K562 (cell line): Measurements from ENCODE around the gene HEPACAM2. TPM values are rescaled to one million over a fixed set of nuclear protein-coding genes. Genes with fewer than 3 reads are reported as not detected.

Experiments
- ATAC-seq: fragments of 200-7000 bp; cut with Tn5 transposase; 3 replicates; pipeline ENCODE4 v1.9.1; 2020; ENCODE audit warnings: moderate library complexity
- BruUV-seq: library from RNA; stranded (reverse); fragments of 400-500 nt; replicated peaks from 2 replicates; lab custom pipeline; 2021; lab: Mats Ljungman, UMichigan
- CTCF ChIA-PET: fragments of 300-600 bp; formaldehyde crosslinking; extraction: SDS; loops from one replicate; lab custom pipeline; 2021; ENCODE audit warnings: low intra/inter-chr PET ratio; lab: Yijun Ruan, JAX
- POLR2A ChIA-PET: fragments of 300-600, 350-650 bp; sonication (Branson Sonifier 250); formaldehyde crosslinking; extraction: SDS; loops from one replicate; lab custom pipeline; 2021; ENCODE audit warnings: antibody characterized with exemption, inconsistent platforms; lab: Yijun Ruan, JAX
- DNase-seq, 4 experiments: peaks; one replicate each; pipeline versions ENCODE4 v3.0.0 to v3.0.0-alpha.2; 2011 to 2018; ENCODE audit warnings: low spot score in 3 of 4, mixed read lengths in 3 of 4; ENCODE audit errors: extremely low read depth in 1 of 4
- FAIRE-seq: peaks from 2 replicates; lab custom pipeline; 2011; peaks lifted over from hg19 to GRCh38; lab: Jason Lieb, UNC
- H2AFZ ChIP-seq: 2 replicates; pipeline ENCODE4 v1.6.0; 2011; ENCODE audit warnings: low read depth, low read length, control low read depth, inconsistent platforms
- H3K27ac ChIP-seq: fragments of 200-600 bp; 3 replicates; pipeline ENCODE4 v1.8.0; 2011; ENCODE audit warnings: low read depth, mild to moderate bottlenecking, control low read depth, inconsistent platforms, low read length, moderate library complexity, mixed read lengths; ENCODE audit errors: extremely low read depth
- H3K27me3 ChIP-seq, 2 experiments: fragments of 300-600 bp in 1 of 2; 2 replicates in 1 of 2; 3 replicates in 1 of 2; pipeline versions ENCODE4 v1.6.0 to v1.8.0; 2011; ENCODE audit warnings: inconsistent platforms in 2 of 2, low read length in 2 of 2, mild to moderate bottlenecking in 1 of 2, mixed read lengths in 1 of 2, moderate library complexity in 1 of 2; ENCODE audit not compliant: control insufficient read depth in 2 of 2, insufficient read depth in 2 of 2
- H3K36me3 ChIP-seq: fragments of 300-600 bp; 3 replicates; pipeline ENCODE4 v1.8.0; 2011; ENCODE audit warnings: mild to moderate bottlenecking, low read length, inconsistent platforms; ENCODE audit not compliant: control insufficient read depth, insufficient read depth
- H3K4me1 ChIP-seq, 2 experiments: fragments of 200-600 bp in 1 of 2; replicated peaks in 1 of 2; 2 replicates in 1 of 2; 3 replicates in 1 of 2; pipeline versions ENCODE4 v1.5.1 to v1.8.0; 2011; ENCODE audit warnings: inconsistent platforms in 2 of 2, low read length in 2 of 2, mild to moderate bottlenecking in 1 of 2, mixed read lengths in 1 of 2, moderate library complexity in 1 of 2; ENCODE audit not compliant: control insufficient read depth in 2 of 2, insufficient read depth in 2 of 2
- H3K4me2 ChIP-seq: 2 replicates; pipeline ENCODE4 v1.6.1; 2011; ENCODE audit warnings: low read length, control low read depth, inconsistent platforms, mixed read lengths; ENCODE audit not compliant: insufficient read depth
- H3K4me3 ChIP-seq: fragments of 200-600 bp; sonication (generic), shearing (Covaris generic); 2 replicates; pipeline ENCODE4 v1.5.1; 2016; ENCODE audit warnings: control low read depth, inconsistent platforms
- H3K79me2 ChIP-seq: fragments of 200-600 bp; 3 replicates; pipeline ENCODE4 v1.8.0; 2011; ENCODE audit warnings: low read length, inconsistent platforms; ENCODE audit not compliant: control insufficient read depth, insufficient read depth
- H3K9ac ChIP-seq, 2 experiments: 2 replicates each; pipeline versions ENCODE4 v1.6.0 to v1.6.1; 2011; ENCODE audit warnings: low read depth in 2 of 2, low read length in 2 of 2, control low read depth in 1 of 2, inconsistent platforms in 1 of 2, mild to moderate bottlenecking in 1 of 2, mixed read lengths in 1 of 2; ENCODE audit not compliant: insufficient read depth in 1 of 2
- H3K9me1 ChIP-seq: one replicate; pipeline ENCODE4 v1.6.0; 2011; ENCODE audit warnings: inconsistent platforms, mild to moderate bottlenecking, low read length, moderate library complexity; ENCODE audit not compliant: control insufficient read depth, insufficient read depth
- H3K9me3 ChIP-seq: replicated peaks from 2 replicates; pipeline ENCODE4 v1.5.1; 2011; ENCODE audit warnings: low read depth, low read length, inconsistent platforms; ENCODE audit not compliant: control insufficient read depth, insufficient read depth
- H4K20me1 ChIP-seq: replicated peaks from 2 replicates; pipeline ENCODE4 v1.6.1; 2011; ENCODE audit warnings: low read length, inconsistent platforms, mixed read lengths; ENCODE audit not compliant: control insufficient read depth, insufficient read depth
- CBX5 ChIP-seq: IDR thresholded peaks from 2 replicates; pipeline ENCODE4 v1.6.1; 2014; ENCODE audit warnings: low read depth, borderline replicate concordance
- CREM ChIP-seq: IDR thresholded peaks from 2 replicates; pipeline ENCODE4 v1.6.1; 2014; ENCODE audit warnings: antibody characterized with exemption, low read depth
- E2F1 ChIP-seq: sonication (generic); formaldehyde crosslinking; IDR thresholded peaks from 2 replicates; pipeline ENCODE4 v1.8.1; 2023; ENCODE audit warnings: mild to moderate bottlenecking, missing genetic modification reagents, moderate library complexity
- ESRRA ChIP-seq: fragments of 450-650 bp; IDR thresholded peaks from 2 replicates; pipeline ENCODE4 v1.6.1; 2014; ENCODE audit warnings: low read depth, mild to moderate bottlenecking, moderate library complexity, borderline replicate concordance
- FOSL1 ChIP-seq: fragments of 200-800 bp; sonication (Bioruptor generic); conservative IDR thresholded peaks from 2 replicates; pipeline ENCODE4 v1.6.1; 2016; ENCODE audit warnings: missing genetic modification characterization, missing compliant biosample characterization
- FOXJ3 ChIP-seq: sonication (generic); formaldehyde crosslinking; IDR thresholded peaks from 2 replicates; pipeline ENCODE4 v1.4.0; 2020; ENCODE audit warnings: mild to moderate bottlenecking, missing genetic modification reagents
- FOXM1 ChIP-seq, 2 experiments: fragments of 450-650 bp in 1 of 2; sonication (generic) in 1 of 2; formaldehyde crosslinking in 1 of 2; IDR thresholded peaks; 2 replicates each; pipeline versions ENCODE4 v1.6.1 to v1.9.0; 2017 to 2022; ENCODE audit warnings: low read depth in 2 of 2, mild to moderate bottlenecking in 2 of 2, missing genetic modification reagents in 1 of 2, moderate library complexity in 1 of 2
- GTF2A2 ChIP-seq: IDR thresholded peaks from 2 replicates; pipeline ENCODE4 v1.6.1; 2016; ENCODE audit warnings: mild to moderate bottlenecking, missing genetic modification characterization, missing compliant biosample characterization
- HDAC2 ChIP-seq: fragments of 450-650 bp; IDR thresholded peaks from 2 replicates; pipeline ENCODE4 v1.6.1; 2016; ENCODE audit warnings: mild to moderate bottlenecking
- IRF1 ChIP-seq: sonication (generic); formaldehyde crosslinking; IDR thresholded peaks from 2 replicates; pipeline ENCODE4 v1.8.0; 2022; ENCODE audit warnings: missing genetic modification reagents, mild to moderate bottlenecking, borderline replicate concordance
- PATZ1 ChIP-seq: fragments of 250-450 bp; sonication (Bioruptor Pico); IDR thresholded peaks from 2 replicates; pipeline ENCODE4 v1.5.0; 2020; ENCODE audit warnings: mild to moderate bottlenecking, borderline replicate concordance
- POLR2B ChIP-seq: fragments of 450-650 bp; IDR thresholded peaks from 2 replicates; pipeline ENCODE4 v1.6.1; 2018; ENCODE audit warnings: low read depth; ENCODE audit not compliant: partially characterized antibody
- SMARCC2 ChIP-seq: fragments of 450-650 bp; IDR thresholded peaks from 2 replicates; pipeline ENCODE4 v1.6.1; 2017; ENCODE audit warnings: antibody characterized with exemption, moderate library complexity, mild to moderate bottlenecking, low read depth
- SMC3 ChIP-seq: conservative IDR thresholded peaks from 2 replicates; pipeline ENCODE4 v1.6.1; 2011; ENCODE audit warnings: low read depth, low read length, improper control_type of control experiment; ENCODE audit not compliant: insufficient read depth
- ZFX ChIP-seq: sonication (generic); formaldehyde crosslinking; IDR thresholded peaks from 2 replicates; pipeline ENCODE4 v1.8.0; 2022; ENCODE audit warnings: mild to moderate bottlenecking, missing genetic modification reagents, moderate library complexity
- ZNF217 ChIP-seq: sonication (generic); formaldehyde crosslinking; IDR thresholded peaks from 2 replicates; pipeline ENCODE4 v1.8.0; 2022; ENCODE audit warnings: mild to moderate bottlenecking, missing genetic modification reagents
- WGBS: fragments of 100-300 bp; shearing (Covaris generic); methylation state at CpG from one replicate; pipeline ENCODE4 v1.1.6; 2016; ENCODE audit warnings: low coverage, mixed read lengths; ENCODE audit not compliant: insufficient coverage; ENCODE audit errors: missing lambda C conversion rate; 5-methylcytosine and 5-hydroxymethylcytosine counted together
- in situ Hi-C: fragments of 300-500 bp; cut with MboI; formaldehyde crosslinking; loops from 4 replicates; pipeline ENCODE4 v1.15.0; 2018; ENCODE audit warnings: inconsistent platforms, mixed read lengths
- intact Hi-C: fragments of 100-400 bp; cut with micrococcal nuclease; formaldehyde crosslinking; loops from 2 replicates; pipeline ENCODE4 v1.14.2; 2022
- polyA plus RNA-seq, 8 experiments: library from polyadenylated mRNA; depleted of rRNA in 4 of 8; stranded (reverse) in 5 of 8; unstranded in 3 of 8; fragments of >200 nt; fragmentation: Nextera tagmentation in 2 of 8; fragmentation: Illumina TruSeq in 1 of 8; extraction: Ambion mirVana in 2 of 8; extraction: Trizol in 1 of 8; gene quantifications; 2 replicates each; pipeline versions ENCODE4 v1.2.1 to v1.2.3, GENCODE V29; 2011 to 2014; ENCODE audit warnings: inconsistent platforms in 1 of 8, missing spikeins in 1 of 8
- total RNA-seq, 7 experiments: library from RNA; depleted of rRNA in 6 of 7; stranded (reverse); fragments of >200 nt in 6 of 7; fragmentation: Illumina TruSeq in 2 of 7; extraction: Trizol in 2 of 7; gene quantifications; 2 replicates each; pipeline versions ENCODE4 v1.2.1 to v1.2.3, GENCODE V29; 2011 to 2021; ENCODE audit warnings: low replicate concordance in 1 of 7
- TF ChIP-seq, protein P1 (sequence below): fragments of 200-800 bp; sonication (Bioruptor generic); IDR thresholded peaks from 2 replicates; pipeline ENCODE4 v1.6.1; 2017; ENCODE audit warnings: missing genetic modification characterization, missing compliant biosample characterization

Gene HEPACAM2
- total and polyA plus RNA-seq, 9 of the 15 experiments (the other 6 are each of a cell fraction or from before 2014, with no cell fraction given), result 2.0 to 6.5 (median 3.9) TPM

DNA sequence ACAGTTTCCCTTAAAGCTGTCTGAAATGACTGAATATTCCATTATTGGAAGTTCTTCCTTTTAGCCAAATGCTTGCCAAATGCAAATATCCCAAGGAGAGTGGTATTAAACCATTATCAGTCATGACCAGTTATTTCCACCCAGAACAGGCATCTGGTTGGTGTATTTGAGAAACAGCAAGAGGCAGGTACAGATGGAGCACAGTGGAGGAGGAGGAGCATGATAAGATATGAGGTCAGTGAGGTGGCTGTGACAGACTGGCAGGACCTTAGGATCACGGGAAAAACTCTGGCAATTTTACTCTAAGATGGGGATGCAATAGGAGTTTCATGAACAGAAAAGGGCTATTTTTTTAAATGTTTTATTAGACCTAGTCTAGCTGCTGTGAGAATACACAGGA, 6.4 kb downstream of the HEPACAM2 start:
- intact Hi-C loops (loop anchor here (10.0 kb wide), 1 partner anchor 595 kb away; no protein-coding TSS in a partner anchor), in situ Hi-C loops (no loop called here)
- Histone ChIP-seq H3K36me3 (no peaks in the 10 kb centered on the region), H3K9me1 (no peaks in the 10 kb centered on the region), H3K79me2 (peaks cover 30% of the 10 kb centered on the region; the same call in 2 of the 3 replicates), H3K27me3 (no peaks in the 10 kb centered on the region), H3K9me3 (no peaks in the 10 kb centered on the region), H3K27ac (peak overlapping the region; percentile 76), H3K4me2 (peak overlapping the region; percentile 91), H3K4me3 (0 out of 2 replicates have a peak overlapping the region, but pooled peaks have one; percentile 2), H3K4me1 (peaks cover 7 to 32% of the 10 kb centered on the region in 2 experiments; a peak in 3 of 5 replicates), H2AFZ (peak overlapping the region; percentile 79), H3K9ac (peak overlapping the region in 1 of 2 experiments; percentile 63; a peak in 2 of 4 replicates), H4K20me1 (no peaks in the 10 kb centered on the region)
- FAIRE-seq (peak; percentile 72), ATAC-seq (peak; percentile 72), DNase-seq (peak; percentile 22 to 65 (median 39))
- WGBS, result 0% methylated on average over 1 of the region's 1 CpG
- ChIA-PET CTCF (no interaction called here), POLR2A (no interaction called here)
- BruUV-seq, result no TSS peak
- TF ChIP-seq PATZ1 (CRISPR knock-in tag), result no peak
- TF ChIP-seq HDAC2, result no peak
- TF ChIP-seq, protein P1, sequence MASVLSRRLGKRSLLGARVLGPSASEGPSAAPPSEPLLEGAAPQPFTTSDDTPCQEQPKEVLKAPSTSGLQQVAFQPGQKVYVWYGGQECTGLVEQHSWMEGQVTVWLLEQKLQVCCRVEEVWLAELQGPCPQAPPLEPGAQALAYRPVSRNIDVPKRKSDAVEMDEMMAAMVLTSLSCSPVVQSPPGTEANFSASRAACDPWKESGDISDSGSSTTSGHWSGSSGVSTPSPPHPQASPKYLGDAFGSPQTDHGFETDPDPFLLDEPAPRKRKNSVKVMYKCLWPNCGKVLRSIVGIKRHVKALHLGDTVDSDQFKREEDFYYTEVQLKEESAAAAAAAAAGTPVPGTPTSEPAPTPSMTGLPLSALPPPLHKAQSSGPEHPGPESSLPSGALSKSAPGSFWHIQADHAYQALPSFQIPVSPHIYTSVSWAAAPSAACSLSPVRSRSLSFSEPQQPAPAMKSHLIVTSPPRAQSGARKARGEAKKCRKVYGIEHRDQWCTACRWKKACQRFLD (CRISPR knock-in tag), result no peak
- peak; percentile 3; the same call in 1 of the 2 replicates for TF ChIP-seq SMARCC2
- TF ChIP-seq ZFX (CRISPR knock-in tag), result no peak
- no peak for TF ChIP-seq E2F1 (CRISPR knock-in tag)
- TF ChIP-seq IRF1 (CRISPR knock-in tag), result no peak
- TF ChIP-seq ESRRA, result no peak
- TF ChIP-seq GTF2A2 (tag), result no peak
- peak; percentile 53; the same call in 1 of the 2 replicates for TF ChIP-seq FOXM1 (IDR thresholded peaks at IDR 0.05; ENCODE audit: low read depth)
- no peak for TF ChIP-seq FOXM1 (CRISPR knock-in tag; IDR thresholded peaks at IDR 0.05; ENCODE audit: low read depth)
- no peak for TF ChIP-seq CBX5
- TF ChIP-seq CREM, result peak; percentile 41; the same call in 1 of the 2 replicates
- TF ChIP-seq POLR2B, result no peak
- no peak for TF ChIP-seq FOXJ3
- no peak for TF ChIP-seq ZNF217 (CRISPR knock-in tag)
- no peak for TF ChIP-seq SMC3
- no peak; the same call in 1 of the 2 replicates for TF ChIP-seq FOSL1 (tag)
